C1 segment of cervical spinal cord (tissue), 14 donors: Measurements from ENCODE around the gene PI4K2B.
"Not testable (repeated sequence)": the region's sequence is repeated elsewhere in the genome, so short reads cannot be mapped to it uniquely, and the experiment has no call there.

Source experiments
- DNase-seq, 14 donors: peaks; one replicate each; lab custom pipeline; 2025; lab: John Stamatoyannopoulos, UW

PI4K2B gene

DNA sequence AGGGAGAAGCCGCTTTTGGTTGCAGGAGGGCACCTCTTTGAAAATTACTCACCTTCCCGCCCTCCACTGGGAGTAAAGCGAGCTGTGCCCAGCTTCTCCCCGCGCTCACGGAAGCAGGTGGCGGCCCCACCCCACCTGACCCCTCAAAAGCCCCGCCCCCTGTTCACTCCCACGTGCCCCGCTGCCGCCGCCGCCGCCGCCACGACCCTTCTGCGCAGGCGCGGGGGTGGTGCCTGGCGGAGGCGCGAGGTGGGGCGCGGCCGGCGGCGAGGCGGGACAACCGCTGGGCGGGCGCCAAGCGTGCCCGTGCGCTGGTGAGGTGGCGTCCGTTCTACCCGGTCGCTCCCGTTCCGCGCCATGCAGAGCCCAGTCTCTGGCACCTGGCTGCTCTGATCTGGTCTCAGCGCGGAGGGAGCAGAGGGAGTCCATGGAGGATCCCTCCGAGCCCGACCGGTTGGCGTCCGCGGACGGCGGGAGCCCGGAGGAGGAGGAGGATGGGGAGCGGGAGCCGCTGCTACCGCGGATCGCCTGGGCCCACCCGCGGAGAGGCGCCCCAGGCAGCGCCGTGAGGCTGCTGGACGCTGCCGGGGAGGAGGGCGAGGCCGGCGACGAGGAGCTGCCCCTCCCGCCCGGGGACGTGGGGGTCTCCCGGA, at the start of gene PI4K2B:
PI4K2B (plus strand) TSS at position 297 of the 653 bp plus-strand sequence; CDS start at position 428, 131 bp downstream.
- DNase-seq: peak; percentile 20 to 88 (median 72)

DNA sequence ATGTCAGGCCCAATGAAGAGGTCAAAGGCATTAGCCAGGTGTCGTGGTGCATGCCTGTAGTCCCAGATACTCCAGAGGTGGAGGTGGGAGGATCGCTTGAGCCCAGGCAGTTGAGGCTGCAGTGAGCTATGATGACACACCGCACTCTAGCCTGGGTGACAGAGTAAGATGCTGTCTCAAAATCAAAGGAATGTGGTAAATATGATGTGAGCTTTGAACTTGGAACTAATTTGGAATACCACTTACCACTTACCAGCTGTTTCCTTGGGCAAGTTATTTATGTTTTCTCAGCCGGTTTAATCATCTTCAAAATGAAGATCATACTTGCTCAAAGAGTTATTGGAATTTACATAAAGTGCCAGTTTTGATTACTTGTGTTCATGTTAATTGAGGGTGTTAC, 49.8 kb upstream of the PI4K2B start:
- no peak for DNase-seq

DNA sequence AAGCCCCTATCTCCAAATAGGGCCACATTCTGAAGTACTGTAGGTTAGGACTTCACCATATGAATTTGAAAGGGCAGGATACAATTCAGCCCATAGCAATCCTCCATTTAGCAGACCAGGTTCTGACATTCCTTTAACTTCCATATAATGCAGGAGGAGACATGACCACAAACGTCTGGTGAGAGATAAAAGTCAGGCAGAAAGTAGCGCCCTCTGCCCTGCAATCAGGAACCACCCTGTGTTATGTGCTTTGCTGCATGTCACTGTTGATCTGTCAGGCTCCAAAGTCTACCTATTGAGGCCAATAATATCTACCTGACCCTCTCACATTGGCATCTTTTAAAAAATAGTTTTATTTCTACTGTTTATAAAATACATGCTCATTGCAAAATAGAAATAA, 43.4 kb upstream of the PI4K2B start:
- DNase-seq: no peak

DNA sequence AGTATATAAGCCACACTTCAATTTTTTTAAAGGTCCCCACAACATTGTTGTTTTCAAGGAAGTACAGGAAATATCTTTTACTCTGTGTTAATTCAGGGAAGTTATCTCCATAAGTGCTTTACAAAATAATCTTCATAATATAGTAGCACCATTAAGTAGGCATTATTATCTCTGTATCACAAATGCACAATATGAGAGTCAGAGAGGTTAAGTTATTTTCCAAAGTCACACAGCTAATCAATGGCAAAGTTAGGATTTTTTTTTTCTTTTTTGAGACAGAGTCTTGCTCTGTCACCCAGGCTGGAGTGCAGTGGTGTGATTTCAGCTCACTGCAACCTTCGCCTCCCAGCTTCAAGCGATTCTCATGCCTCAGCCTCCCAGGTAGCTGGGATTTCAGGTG, 35.1 kb upstream of the PI4K2B start:
- DNase-seq: no peak

DNA sequence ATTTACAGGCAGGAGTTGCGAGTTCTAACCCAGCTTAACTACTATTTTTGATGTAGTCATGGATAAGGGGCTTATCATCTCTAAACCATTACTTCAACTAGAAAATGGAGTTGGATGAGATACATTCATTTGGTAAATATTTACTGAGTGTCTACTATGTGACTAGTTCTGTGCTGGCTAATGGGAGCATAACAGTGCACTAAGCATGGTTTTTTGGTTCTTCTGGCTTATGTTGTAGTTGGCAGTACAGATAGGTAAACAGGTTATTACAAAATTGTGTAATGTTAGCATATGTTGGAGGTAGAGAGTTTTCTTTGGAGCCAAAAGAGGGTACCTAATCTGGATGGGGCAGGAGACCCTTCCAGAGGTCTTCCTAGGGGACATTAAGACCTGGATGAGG, 25.8 kb upstream of the PI4K2B start:
- DNase-seq: no peak

DNA sequence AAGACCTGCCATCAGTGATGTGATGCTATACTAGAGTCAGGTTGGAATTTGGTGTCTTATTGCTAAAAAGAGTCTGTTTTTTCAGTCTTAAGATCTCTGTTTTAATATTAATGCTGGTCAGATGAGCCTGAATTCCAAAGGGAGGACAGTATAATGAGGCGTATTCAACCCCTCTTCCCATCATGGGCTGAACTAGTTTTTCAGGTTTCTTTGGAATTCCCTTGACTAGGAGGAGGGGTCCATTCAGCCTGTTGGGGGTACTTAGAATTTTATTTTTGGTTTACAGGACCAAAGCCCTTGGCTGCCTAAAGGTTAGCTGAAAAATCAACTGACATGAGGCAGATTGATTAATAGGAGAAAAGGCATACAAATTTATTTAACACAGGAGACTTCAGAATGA, 24.1 kb upstream of the PI4K2B start:
- no peak for DNase-seq

DNA sequence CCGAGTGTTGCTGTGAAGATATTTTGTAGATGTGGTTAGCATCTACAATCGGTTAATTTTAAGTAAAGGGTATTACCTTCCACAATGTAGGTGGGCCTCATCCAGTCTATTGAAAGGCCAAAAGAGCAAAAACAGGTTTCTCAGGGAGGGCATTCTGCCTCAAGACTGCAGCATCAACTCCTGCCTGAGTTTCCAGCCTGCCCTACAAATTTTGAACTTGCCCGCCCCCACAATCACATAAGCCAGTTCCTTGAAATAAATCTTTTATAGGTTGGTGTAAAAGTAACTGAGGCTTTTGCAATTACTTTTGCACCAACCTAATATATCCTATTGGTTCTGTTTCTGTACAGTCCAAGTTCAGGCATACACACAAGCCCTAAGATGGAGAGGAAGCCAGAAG, 22.1 kb upstream of the PI4K2B start:
- DNase-seq: no peak

GRCh38 chr4:25212822-25213221, 21.0 kb upstream of the PI4K2B start:
- DNase-seq: no peak

- DNase-seq: no peak
Measured at GRCh38 chr4:25213347-25213979, 20.4 kb upstream of the PI4K2B start.

- not testable (repeated sequence) for DNase-seq
Measured at GRCh38 chr4:25214750-25215149, 19.1 kb upstream of the PI4K2B start.

DNA sequence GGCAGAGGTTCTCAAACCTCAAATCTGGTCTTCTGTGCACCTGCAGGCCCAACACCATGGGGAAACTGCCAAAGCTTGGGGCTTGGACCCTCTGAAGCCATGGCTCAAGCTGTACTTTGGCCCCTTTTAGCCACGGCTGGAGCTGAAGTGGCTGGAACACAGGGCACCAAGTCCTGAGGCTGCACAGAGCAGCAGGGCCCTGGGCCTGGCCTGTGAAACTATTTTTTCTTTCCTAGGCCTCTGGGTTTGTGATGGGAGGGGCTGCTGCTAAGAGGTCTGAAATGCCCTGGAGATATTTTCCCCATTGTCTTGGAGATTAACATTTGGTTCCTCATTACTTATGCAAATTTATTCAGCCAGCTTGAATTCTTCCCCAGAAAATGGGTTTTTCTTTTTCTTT, 18.3 kb upstream of the PI4K2B start:
- no peak for DNase-seq

GRCh38 chr4:25221377-25221776, 12.5 kb upstream of the PI4K2B start:
- DNase-seq: no peak

- no peak for DNase-seq
Measured at GRCh38 chr4:25223802-25224375, 9.9 kb upstream of the PI4K2B start.

- DNase-seq: no peak
Measured at GRCh38 chr4:25229804-25230203, 4.0 kb upstream of the PI4K2B start.

DNA sequence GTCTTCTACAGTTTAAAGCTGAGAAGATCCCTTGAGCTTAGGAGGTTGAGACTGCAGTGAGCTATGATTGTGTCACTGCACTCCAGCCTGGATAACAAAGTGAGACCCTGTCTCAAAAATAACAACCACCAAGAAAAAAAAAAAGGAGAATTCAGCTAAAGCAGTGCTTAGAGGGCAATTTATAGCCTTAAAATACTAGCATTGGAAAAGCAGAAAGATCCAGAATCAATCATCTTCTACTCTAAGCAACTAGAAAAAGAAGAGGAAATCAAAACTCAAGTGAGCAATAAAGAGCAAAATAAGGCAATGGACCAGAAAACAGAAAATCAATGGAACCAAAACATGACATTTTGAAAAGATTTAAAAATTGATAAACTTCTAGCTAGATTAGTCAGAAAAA, 639 bp upstream of the PI4K2B start:
- DNase-seq: no peak

DNA sequence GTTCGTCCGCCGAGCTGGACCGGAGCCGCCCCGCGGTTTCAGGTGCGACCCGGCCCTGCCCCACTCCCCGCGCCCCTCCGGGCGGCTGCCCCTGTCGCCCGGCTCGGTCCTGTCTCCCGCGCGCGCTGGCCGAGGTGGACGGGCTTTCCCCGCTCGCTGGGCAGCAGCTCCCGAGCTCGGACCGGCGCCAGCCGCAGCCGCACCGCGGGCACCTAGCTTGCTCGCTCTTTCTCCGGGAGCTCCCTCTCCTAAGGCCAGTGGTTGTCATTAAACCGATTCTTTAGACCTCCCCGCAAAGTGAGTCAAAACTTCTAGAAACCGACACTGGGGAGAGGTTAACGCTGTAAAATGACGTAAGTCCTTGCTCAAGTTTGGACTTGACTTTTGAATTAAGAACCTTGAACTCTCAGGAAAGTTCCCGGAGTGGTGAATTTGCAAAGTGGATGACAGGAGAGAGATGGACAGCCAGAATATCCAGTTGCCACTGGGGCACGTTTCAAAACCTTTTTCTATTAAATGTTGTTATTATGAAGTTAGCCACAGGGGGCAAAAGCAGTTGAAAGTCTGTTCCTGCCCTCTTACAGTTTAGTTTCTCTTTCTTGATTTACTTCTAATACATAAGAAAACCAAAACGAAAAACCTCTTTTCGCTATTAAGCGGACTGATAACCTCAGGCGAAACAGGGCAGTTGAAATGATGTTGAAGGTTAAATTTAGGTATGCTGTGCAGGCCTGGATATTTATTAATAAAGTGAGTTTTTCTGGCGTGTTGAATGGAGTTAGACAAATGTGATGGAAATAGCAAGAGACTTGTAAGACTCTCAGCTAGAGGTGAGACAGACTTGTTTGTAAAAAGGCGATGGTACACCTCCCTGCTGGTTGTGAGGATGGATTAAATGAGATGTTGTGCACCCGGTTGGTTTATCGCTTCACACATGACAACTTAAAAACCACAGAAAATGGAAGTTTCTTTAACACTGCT, 847 bp downstream of the PI4K2B start:
- DNase-seq: peak in 12 of 14 donors; percentile 26 to 73 (median 57)

DNA sequence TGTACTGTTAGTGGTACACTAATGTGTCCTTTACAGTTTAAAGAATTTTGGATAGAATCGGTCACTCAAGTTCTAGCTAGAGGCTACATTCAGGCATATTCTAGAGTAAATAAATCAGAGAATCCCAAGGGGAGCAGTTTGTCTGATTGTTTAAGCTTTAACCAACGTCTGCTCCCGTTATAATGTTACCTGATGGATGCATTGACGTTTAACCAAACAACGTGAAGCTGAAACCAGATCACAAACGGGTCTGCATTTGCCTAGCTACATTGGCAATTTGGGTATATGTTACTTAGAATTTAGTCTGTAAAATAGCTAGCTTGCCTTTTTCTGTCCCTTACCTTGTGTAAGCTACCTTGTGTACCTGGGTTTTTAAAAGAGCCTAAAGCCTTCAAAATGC, 1.6 kb downstream of the PI4K2B start:
- DNase-seq: no peak

DNA sequence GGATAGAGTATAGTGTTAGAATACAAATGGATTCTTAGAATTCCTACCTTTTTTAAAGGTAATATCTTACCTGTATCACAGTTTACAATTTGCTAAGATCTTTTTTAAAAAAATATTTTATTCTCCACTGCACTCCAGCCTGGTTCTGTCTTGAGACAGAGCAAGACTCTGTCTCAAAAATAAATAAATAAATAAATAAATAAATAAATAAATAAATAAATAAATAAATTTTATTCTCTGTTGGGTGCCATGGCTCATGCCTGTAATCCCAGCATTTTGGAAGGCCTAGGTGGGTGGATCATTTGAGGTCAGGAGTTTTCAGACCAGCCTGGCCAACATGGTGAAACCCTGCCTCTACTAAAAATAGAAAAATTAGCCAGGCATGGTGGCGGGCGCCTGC, 2.2 kb downstream of the PI4K2B start:
- DNase-seq: not testable (repeated sequence)

GRCh38 chr4:25236971-25237370, 3.1 kb downstream of the PI4K2B start:
- DNase-seq: no peak

GRCh38 chr4:25238052-25238451, 4.2 kb downstream of the PI4K2B start:
- DNase-seq: no peak

DNA sequence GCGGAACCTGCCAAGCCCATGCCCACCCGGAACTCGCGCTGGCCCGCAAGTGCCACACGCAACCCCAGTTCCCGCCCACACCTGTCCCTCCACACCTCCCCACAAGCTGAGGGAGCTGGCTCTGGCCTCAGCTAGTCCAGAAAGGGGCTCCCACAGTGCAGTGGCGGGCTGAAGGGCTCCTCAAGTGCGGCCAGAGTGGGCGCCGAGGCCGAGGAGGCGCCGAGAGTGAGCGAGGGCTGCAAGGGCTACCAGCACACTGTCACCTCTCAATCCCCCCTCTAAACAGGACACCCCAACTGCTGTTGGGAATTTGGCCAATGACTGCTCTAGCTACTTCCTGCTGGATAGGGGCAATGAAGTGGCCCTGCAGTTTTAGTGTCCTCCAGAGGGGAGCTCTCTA, 5.7 kb downstream of the PI4K2B start:
- not testable (repeated sequence) for DNase-seq

DNA sequence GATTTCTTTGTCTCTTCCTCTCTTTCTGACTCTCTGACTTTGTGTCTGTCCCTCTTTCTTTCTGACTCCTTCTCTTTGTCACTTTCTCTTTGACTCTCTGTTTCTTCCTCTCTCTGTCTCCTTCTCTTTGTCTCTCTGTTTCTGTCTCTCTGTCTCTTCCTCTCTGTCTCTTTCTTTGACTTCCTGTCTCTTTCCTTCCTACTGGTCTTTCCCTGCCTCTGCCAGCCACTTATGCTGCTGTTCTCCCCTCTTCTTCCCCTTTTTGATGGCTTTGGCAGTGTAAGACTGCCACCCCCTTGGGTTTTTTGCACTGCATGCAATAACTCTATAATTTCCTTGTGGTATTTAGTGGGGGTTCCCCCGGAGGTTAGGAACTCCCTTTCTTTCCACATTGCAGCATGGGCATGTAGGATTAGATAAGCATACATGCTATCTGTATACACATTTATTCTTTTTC, 6.9 kb downstream of the PI4K2B start:
- not testable (repeated sequence) for DNase-seq
